HG02884 (cell line): Measurements from ENCODE around the gene TNS1.

ENCODE experiments used
- ATAC-seq: cut with Tn5 transposase; IDR thresholded peaks from one replicate; pipeline ENCODE4 v1.9.1; 2021; ENCODE audit warnings: mild to moderate bottlenecking, moderate library complexity; ENCODE audit not compliant: unreplicated experiment

Gene TNS1

DNA sequence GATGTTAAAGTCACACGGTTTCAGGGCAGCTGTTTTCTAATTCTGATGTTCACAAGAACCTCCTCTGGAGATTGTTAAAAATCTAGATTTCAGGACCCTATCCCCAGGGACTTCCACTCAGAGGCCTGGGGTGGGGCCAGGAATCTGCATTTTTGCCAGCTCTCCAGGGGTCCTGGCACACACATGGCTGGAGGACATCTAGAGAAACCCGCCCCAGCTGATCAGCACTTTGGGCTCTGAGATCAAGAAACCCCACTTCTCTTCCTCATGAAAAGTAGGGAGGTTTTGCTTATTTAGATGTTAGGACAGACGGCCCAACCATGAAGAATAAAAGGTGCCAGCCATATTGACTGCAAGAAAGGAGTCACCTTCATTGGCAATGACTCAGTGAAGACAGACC lies 148.8 kb downstream of the TNS1 start:
- ATAC-seq = no peak

- no peak for ATAC-seq
Measured at GRCh38 chr2:217853301-217853881, 149.4 kb downstream of the TNS1 start.

GRCh38 chr2:217852555-217853211 lies 150.1 kb downstream of the TNS1 start:
- ATAC-seq = no peak

- ATAC-seq = no peak
Measured at GRCh38 chr2:217851191-217852020, 151.4 kb downstream of the TNS1 start.

DNA sequence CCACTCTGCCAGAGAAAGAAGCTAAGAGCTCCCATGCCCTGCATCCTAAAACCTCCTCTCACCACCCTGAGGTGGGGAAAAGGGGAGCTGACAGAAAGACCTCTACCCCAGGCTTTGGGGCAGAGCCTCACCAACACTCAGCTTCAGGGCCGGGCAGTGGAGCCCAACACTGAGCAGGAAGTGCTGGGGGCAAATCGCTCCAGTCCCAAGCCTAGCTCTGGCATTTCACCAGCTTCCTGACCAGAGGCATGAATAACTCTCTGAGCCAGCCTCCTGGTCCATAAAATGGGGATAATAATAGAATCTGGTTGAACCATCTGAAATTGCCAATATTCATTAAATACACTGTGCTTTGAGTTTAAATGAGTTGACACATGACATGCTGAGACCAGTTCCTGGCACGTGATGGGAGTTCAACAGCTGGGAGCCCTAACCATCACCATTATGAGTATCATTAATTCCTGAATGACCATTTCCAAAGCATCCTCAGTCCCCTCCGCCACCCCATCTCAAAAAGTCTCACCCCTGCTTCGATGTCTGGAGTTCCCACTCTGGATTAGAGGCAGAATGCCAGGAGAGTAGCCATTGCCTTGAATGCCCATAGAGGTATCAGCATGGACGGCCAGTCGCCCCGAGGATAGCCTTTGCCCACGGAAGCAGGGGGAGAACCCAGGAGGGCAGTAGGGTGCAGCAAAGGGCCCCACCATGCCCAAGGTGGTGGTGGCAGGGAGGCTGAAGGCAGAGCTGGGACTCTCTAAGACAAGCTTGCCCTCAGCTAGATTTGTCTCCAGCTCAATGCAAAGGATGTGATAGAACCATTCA lies 153.4 kb downstream of the TNS1 start:
- no peak for ATAC-seq

DNA sequence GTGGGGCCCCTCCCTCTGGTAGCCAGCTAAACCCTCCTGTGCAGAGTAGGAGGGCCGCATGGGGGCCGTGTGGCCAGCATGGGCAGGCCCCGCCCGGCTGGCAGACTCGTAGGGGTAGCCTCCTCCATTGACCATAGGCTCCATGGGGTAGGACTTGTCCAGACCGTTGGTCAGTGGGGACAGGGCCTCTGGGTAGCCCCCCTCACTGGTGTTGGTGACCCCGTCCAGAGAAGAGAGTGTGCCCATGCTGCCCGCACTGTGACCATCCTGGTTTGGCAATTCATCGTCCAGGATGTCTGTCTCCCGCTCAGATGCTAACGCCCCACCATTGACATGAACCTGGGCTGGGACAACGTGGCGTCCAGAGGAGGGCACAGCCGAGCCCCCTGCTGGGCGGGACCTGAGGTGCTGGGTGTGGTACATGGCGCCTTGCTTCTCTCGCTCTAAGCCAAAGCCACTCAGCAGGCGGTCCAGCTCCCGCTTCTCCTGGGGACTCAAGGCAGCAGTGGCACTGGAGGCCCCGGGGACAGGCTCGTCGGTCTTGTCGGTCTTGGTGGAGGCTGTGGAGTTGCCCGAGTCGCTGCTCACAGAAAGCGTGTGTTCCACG lies 154.3 kb downstream of the TNS1 start:
- ATAC-seq = no peak

DNA sequence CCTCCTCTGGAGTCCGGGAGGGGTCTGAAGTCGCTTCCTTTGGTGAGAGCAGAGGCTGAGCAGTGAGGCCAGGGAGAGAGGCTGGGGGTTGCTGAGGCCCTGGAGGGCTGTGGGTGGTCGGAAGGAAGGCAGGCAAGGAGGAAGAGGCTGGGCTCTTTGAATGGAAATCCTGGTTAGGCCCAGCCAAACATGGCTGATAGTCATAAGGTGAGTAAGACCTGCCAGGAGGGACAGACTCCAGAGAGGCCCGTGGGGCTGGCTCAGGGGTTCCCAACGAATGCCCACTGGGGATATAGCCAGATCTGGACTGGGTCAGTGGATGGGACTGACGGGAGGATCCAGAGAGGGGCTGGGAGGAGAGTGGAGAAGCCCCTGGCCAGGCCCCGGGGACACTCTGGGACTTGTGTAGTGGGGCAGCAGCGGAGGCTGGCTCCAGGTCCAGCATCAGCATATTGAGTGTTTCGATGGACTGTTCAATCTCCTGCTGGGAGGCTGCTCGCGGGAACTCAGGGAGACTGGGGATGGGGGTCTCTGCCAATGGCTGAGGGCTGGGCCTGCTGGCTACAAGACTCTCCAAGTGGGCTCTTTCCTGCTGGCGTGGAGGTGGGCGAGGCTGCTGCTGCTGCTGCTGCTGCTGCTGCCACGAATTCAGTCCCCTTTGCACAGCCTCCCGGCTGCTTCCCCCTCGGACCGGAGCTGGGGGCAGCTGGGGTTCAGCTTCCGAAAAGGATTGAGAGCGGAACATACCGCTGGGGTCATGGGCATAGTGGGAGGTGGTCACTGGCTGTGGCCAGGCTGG lies 155.0 kb downstream of the TNS1 start:
- no peak for ATAC-seq

GRCh38 chr2:217847115-217847514 lies 155.7 kb downstream of the TNS1 start:
- no peak for ATAC-seq

DNA sequence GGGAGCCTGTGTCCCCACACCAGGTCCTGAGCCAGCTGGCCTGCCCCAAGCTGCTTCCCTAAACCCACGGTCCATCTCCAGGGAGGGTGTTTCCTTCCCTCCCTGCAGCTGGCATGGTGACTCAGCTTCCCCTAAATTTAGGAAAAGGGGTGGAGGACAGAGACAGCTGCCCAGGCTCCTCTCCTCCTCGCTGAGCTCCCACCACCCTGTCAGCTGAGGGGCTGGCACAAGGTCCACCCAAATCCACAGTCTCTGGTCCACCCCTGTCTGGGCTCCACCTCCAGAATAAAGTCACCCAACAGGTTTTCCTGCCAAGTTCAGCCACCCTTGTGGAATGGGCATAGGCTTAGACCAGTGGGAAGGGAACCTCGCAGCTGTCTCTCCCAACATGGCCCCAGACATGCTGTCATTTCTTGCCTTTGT lies 156.5 kb downstream of the TNS1 start:
- no peak for ATAC-seq

DNA sequence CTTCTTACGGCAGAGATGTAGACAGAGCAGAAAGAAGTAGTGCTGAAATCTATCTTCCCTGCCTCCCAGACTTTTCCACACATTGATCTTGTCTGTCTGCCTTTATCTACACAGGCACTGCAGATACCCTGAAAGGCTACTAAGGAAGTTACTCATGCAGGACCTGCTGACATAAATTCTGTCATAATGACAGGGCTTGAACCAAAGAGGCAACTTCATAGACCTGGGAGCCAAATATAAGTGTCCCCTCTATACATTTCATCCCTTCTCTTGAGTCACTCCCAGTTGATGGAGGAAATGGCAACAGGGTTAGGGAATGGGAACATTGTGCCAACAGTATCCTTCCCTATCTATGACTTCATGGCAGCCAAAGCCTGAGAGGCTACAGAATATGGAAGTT lies 157.5 kb downstream of the TNS1 start:
- no peak for ATAC-seq

DNA sequence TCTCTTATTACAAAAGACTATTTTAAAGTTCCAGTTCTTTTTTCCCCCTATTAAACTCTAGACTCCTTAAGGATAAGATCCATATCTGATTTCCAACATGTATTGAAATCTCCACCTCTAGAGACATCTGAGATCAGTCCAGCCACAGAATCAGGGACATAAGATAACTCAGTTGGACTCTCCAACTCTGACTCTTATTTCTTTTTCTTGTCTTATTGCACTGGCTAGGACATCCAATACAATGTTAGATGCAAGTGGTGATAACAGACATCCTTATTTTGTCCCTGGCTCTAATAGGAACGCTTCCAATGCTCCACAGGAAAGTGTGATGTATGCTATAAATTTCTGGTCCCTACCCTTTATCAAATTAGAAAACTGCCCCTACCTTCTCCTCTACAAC lies 158.1 kb downstream of the TNS1 start:
- no peak for ATAC-seq

DNA sequence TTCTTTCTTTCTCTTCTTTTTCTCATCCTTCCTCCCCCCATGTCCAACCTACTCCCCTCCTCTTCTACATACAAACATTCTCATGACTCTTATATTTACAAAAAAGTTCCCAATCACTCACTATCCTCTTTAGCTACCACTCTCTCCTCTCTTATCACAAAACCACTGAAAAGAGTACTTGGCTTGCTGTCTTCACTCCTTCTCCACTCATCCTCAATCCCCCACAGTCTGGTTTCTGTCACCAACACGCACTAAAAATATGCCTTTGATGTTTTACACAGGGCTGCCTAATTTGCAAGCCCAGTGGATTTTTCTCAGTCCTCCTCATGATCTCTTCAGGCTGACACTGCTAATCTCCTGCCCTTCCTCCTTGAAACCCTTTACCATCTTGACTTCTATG lies 159.5 kb downstream of the TNS1 start:
- ATAC-seq = no peak

DNA sequence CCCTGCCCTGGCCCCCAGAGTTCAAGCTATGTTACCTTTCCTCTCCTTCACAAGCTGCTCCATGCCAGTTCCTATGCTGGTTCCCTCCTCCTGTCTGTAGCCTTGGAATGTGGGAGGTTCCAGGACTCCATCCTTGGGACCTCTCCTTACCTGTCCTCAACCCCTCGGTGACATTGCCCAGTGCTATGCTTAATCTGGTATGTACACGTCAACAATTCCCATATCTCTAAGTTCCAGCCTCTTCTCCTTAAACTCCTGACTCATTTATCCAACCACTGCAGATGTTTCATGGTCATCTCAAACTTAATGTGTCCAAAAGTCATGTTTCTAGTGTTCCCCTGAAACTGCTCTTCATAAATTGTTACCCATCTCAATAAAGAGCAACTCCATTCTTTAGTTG lies 160.8 kb downstream of the TNS1 start:
- ATAC-seq = no peak

DNA sequence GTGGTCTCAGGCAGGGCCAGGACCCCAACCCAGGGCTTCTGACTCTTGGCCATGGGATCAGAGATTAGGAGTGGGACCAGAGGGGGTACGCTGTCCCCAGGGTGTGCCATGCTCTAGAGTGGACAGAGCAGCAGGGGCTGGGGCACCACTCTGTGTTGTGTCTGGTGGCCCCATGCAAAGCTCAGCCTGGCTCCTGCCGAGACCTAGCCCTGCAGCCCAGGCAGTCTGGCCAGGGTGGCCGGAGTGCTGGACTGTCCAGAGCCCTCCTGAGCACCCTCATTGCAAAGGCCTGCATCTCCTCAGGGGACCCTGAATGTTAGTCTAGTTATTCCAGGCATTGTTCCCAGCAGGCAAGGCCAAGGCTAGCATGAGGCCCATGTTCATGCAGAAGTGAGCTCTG lies 162.3 kb downstream of the TNS1 start:
- no peak for ATAC-seq

- no peak for ATAC-seq
Measured at GRCh38 chr2:217839750-217840107, 163.1 kb downstream of the TNS1 start.

GRCh38 chr2:217839073-217839749 lies 163.6 kb downstream of the TNS1 start:
- no peak for ATAC-seq

DNA sequence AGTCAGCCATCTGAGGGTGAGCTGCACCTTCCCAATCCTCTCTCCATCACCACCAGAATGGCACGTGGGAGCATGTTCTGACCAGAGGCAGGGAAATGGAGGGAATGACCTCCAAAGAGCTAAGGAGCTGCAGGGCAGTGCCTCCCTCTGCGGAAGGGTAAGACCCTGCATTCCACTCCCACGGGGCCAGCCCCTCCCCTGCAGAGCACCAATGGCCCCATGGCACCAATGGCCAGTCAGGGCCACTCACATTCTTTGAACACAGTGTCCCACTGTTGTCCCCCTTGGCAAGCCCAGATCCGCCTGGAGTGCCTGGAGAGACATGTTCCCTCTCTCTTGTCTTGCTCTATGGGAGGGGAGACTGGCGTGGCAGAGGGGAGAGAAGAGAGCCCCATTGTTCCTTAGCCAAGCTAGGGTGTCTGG lies 164.4 kb downstream of the TNS1 start:
- no peak for ATAC-seq

- ATAC-seq = no peak
Measured at GRCh38 chr2:217837530-217837929, 165.3 kb downstream of the TNS1 start.

DNA sequence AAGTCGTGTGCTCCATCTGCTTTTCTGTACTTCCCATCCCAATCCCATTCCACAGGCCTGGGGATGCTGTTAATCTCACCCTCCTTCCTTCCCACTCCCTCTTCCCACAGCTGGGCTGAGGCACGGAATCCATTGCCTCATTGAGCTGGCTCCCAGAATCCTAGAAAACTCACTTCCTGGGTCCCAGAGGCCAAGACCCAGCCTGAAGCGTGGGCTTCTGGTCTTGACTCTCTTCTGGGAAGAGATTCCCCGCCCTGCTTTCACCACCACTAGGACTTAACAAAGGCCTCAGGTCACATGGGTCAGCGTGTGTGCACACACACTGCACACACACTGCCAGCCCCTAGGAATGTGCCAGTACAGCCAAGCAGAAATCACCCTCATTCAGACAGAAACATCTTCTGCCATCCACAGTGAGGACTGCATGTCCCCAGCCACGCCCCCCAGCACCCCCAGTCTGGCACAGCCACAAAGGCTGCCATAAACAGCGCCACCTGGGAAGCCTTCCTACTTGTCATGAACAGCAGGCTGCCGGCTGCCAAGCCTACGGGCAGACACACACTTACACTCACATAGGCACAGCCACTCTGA lies 165.8 kb downstream of the TNS1 start:
- no peak for ATAC-seq
